ENCODE data around the gene GFPT1. TPM values are rescaled to one million over a fixed set of nuclear protein-coding genes. Genes with fewer than 3 reads are reported as not detected.

The GFPT1 gene
- total RNA-seq, 4 donors from 2014 or later, result 24.3 to 90.5 (median 39.5) TPM

DNA sequence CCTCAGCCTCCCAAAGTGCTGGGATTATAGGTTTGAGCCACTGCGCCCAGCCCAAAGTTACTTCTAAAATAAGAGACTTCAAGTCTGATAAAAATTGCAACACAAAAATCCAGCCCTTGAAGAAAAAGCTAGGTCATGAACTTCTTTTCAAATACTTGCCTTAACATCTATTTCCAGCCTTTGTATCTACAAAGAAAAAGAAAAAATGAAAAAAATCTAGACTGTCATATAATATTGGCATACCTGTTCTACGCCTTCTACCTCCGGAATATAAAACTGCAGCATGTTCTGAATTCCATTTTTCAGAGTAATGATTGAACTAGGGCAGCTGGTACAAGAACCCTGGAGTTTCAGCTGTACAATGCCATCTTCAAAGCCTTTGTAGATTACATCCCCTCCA, 13.1 kb upstream of the GFPT1 start:
- H3K9me3 ChIP-seq, result no peaks in the 10 kb centered on the region
- no peaks in the 10 kb centered on the region for H3K4me1 ChIP-seq
- TF ChIP-seq POLR2A (IDR thresholded peaks at IDR 0.05), result no peak
- TF ChIP-seq, protein P1, sequence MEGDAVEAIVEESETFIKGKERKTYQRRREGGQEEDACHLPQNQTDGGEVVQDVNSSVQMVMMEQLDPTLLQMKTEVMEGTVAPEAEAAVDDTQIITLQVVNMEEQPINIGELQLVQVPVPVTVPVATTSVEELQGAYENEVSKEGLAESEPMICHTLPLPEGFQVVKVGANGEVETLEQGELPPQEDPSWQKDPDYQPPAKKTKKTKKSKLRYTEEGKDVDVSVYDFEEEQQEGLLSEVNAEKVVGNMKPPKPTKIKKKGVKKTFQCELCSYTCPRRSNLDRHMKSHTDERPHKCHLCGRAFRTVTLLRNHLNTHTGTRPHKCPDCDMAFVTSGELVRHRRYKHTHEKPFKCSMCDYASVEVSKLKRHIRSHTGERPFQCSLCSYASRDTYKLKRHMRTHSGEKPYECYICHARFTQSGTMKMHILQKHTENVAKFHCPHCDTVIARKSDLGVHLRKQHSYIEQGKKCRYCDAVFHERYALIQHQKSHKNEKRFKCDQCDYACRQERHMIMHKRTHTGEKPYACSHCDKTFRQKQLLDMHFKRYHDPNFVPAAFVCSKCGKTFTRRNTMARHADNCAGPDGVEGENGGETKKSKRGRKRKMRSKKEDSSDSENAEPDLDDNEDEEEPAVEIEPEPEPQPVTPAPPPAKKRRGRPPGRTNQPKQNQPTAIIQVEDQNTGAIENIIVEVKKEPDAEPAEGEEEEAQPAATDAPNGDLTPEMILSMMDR (IDR thresholded peaks at IDR 0.05), result no peak
- H3K27me3 ChIP-seq, result no peaks in the 10 kb centered on the region
- DNase-seq, result no peak
- no peaks in the 10 kb centered on the region for H3K36me3 ChIP-seq
- intact Hi-C loops (cut with DNase I; ENCODE audit: low total_unique reads), result no loop called here
- no peak overlapping the region for H3K27ac ChIP-seq
- no peak overlapping the region for H3K4me3 ChIP-seq

DNA sequence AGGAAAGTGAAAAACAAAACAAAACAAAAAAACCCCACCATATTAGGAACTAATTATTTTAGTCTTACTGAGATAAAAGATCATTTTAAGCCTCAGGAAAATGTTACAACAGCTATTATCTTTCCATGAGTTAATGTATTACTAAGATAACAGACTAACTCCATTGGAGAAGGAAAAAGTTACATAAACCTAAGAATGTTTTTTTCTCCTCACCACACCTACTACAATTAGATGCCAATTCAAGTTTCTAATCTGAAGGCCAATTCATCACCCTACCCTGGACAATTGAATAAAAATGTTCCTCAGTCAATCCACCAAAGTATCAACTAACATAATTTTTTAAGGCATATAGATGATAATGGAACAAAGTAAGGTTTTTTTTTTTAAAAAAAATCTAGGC, 10.2 kb upstream of the GFPT1 start:
- no peak for TF ChIP-seq POLR2A (IDR thresholded peaks at IDR 0.05)
- TF ChIP-seq, protein P1 (IDR thresholded peaks at IDR 0.05), result no peak
- intact Hi-C loops (cut with DNase I; ENCODE audit: low total_unique reads), result no loop called here

DNA sequence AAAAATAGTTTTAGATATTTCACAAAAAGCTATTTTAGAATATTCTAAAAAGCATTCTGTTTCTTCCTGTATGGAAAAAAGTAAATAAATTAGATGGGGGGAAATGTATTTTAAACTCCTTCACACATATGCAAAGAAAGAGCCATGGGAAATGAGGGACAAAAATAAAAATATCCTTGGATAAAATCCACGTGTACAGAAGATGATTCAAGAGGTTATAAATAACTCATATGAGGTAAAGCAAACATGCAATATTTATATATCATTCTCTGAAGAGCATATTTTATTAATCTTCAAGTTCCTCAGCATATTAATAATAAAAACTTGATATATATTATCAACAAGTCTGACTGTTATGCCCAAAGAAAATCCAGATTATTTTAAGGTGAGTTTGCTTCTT, 8.8 kb upstream of the GFPT1 start:
- Histone ChIP-seq H3K36me3 (no peaks in the 10 kb centered on the region), H3K27ac (no peak overlapping the region), H3K4me1 (no peaks in the 10 kb centered on the region), H3K4me3 (no peak overlapping the region), H3K9me3 (no peaks in the 10 kb centered on the region), H3K27me3 (no peaks in the 10 kb centered on the region)
- intact Hi-C loops (cut with DNase I; ENCODE audit: low total_unique reads), result no loop called here
- no peak for DNase-seq
- TF ChIP-seq POLR2A (IDR thresholded peaks at IDR 0.05), result no peak
- TF ChIP-seq, protein P1 (IDR thresholded peaks at IDR 0.05), result no peak

More for the DNA sequence above, 10.2 kb upstream of the GFPT1 start:
- no peak for DNase-seq
- H3K27ac ChIP-seq, result no peak overlapping the region
- no peaks in the 10 kb centered on the region for H3K36me3 ChIP-seq
- H3K4me3 ChIP-seq, result no peak overlapping the region
- no peaks in the 10 kb centered on the region for H3K9me3 ChIP-seq
- H3K27me3 ChIP-seq, result no peaks in the 10 kb centered on the region
- no peaks in the 10 kb centered on the region for H3K4me1 ChIP-seq

DNA sequence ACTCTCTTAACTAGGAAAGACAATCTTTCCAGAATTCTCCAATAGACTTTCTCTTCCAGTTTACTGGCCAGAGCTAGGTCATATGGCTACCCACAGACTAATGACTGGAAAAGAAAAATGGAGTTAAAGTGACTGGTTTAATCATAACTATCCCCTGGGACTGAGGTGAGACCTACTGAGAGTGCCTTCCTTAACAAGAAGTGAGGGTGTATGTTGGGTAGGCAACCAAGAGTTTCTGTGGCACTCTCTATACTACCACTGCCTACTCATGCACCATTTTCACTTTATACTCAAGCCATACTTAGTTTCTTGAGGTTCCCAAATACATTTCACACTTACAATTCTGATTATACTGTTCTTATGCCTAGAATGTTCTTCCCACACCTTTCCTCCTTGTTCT, 6.9 kb upstream of the GFPT1 start:
- Histone ChIP-seq H3K4me1 (no peaks in the 10 kb centered on the region), H3K36me3 (no peaks in the 10 kb centered on the region), H3K4me3 (no peak overlapping the region), H3K27me3 (no peaks in the 10 kb centered on the region), H3K9me3 (no peaks in the 10 kb centered on the region), H3K27ac (no peak overlapping the region)
- intact Hi-C loops (cut with DNase I; ENCODE audit: low total_unique reads), result no loop called here
- TF ChIP-seq POLR2A (IDR thresholded peaks at IDR 0.05), result no peak
- TF ChIP-seq, protein P1 (IDR thresholded peaks at IDR 0.05), result no peak
- no peak for DNase-seq

DNA sequence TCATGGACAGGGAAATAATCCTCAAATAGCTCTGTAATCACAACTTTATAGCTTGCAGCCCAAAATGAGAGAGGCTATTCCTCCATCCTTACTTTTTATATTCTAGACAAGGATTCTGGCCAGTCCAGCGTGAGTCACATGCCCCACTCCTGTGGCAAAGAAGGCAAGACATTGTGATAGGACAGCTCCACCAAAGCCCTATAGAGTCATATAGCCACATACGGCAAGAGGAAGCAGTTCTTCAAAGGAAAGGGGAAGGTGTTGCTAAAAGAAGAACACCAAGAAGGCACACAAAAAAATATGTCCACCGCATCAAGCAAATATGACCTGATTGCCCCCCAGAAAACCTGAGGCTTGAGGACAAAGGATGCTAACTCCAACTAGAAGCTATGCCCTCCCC, 3.4 kb upstream of the GFPT1 start:
- intact Hi-C loops (cut with DNase I; ENCODE audit: low total_unique reads), result no loop called here
- no peak for TF ChIP-seq POLR2A (IDR thresholded peaks at IDR 0.05)
- TF ChIP-seq, protein P1 (IDR thresholded peaks at IDR 0.05), result no peak
- H3K36me3 ChIP-seq, result no peaks in the 10 kb centered on the region
- no peak overlapping the region for H3K27ac ChIP-seq
- H3K4me1 ChIP-seq, result no peaks in the 10 kb centered on the region
- no peak overlapping the region for H3K4me3 ChIP-seq
- H3K27me3 ChIP-seq, result no peaks in the 10 kb centered on the region
- no peaks in the 10 kb centered on the region for H3K9me3 ChIP-seq
- DNase-seq, result no peak

Data from uterus (tissue), 4 donors.